Smooth muscle cell (in vitro differentiated cells): ENCODE results near the gene KIAA0825. TPM values are rescaled to one million over a fixed set of nuclear protein-coding genes. Genes with fewer than 3 reads are reported as not detected.

Source experiments
- DNase-seq: peaks from one replicate; lab custom pipeline; 2025; ENCODE audit not compliant: unreplicated experiment; lab: John Stamatoyannopoulos, UW
- H2AFZ ChIP-seq: fragments of 200-600 bp; sonication (generic); 2 replicates; pipeline ENCODE4 v1.6.0; 2016; ENCODE audit warnings: antibody characterized with exemption, low read depth, mild to moderate bottlenecking
- H3F3A ChIP-seq: fragments of 200-600 bp; sonication (generic); 2 replicates; pipeline ENCODE4 v1.6.0; 2017; ENCODE audit warnings: antibody characterized with exemption, low read depth
- H3K27ac ChIP-seq: fragments of 200-600 bp; sonication (generic); 2 replicates; pipeline ENCODE4 v1.5.1; 2016; ENCODE audit warnings: low read depth, mild to moderate bottlenecking
- H3K27me3 ChIP-seq: fragments of 200-600 bp; sonication (generic); 2 replicates; pipeline ENCODE4 v1.6.1; 2016; ENCODE audit warnings: low read depth, mild to moderate bottlenecking
- H3K36me3 ChIP-seq: fragments of 200-600 bp; sonication (generic); 2 replicates; pipeline ENCODE4 v1.5.1; 2016; ENCODE audit warnings: low read depth
- H3K4me1 ChIP-seq: fragments of 200-600 bp; sonication (generic); 2 replicates; pipeline ENCODE4 v1.5.1; 2016; ENCODE audit warnings: low read depth
- H3K4me2 ChIP-seq: fragments of 200-600 bp; sonication (generic); 2 replicates; pipeline ENCODE4 v1.6.0; 2016; ENCODE audit warnings: mild to moderate bottlenecking
- H3K4me3 ChIP-seq: fragments of 200-600 bp; sonication (generic); 2 replicates; pipeline ENCODE4 v1.5.1; 2016; ENCODE audit warnings: mild to moderate bottlenecking
- H3K79me2 ChIP-seq: fragments of 200-600 bp; sonication (generic); 2 replicates; pipeline ENCODE4 v1.6.0; 2016; ENCODE audit warnings: low read depth, mild to moderate bottlenecking
- H3K9ac ChIP-seq: fragments of 200-600 bp; sonication (generic); 2 replicates; pipeline ENCODE4 v1.6.0; 2016; ENCODE audit warnings: low read depth
- H3K9me3 ChIP-seq: fragments of 200-600 bp; sonication (generic); replicated peaks from 2 replicates; pipeline ENCODE4 v1.5.1; 2016; ENCODE audit warnings: low read depth
- H4K20me1 ChIP-seq: fragments of 200-600 bp; sonication (generic); 2 replicates; pipeline ENCODE4 v1.6.0; 2016; ENCODE audit warnings: low read depth
- WGBS: methylation state at CpG from one replicate; pipeline ENCODE4 v1.1.7; 2016; ENCODE audit warnings: low lambda C conversion rate; 5-methylcytosine and 5-hydroxymethylcytosine counted together
- polyA plus RNA-seq: library from polyadenylated mRNA; unstranded; fragments of >200 nt; fragmentation: Nextera tagmentation; extraction: Ambion mirVana; gene quantifications from 2 replicates; pipeline ENCODE4 v1.2.1, GENCODE V29; 2016
- total RNA-seq: library from RNA; depleted of rRNA; stranded (reverse); fragments of >200 nt; gene quantifications from 2 replicates; pipeline ENCODE4 v1.2.3, GENCODE V29; 2014
- TF ChIP-seq, protein P1 (sequence below): fragments of 200-600 bp; sonication (generic); IDR thresholded peaks from 2 replicates; pipeline ENCODE4 v1.5.1; 2017; ENCODE audit warnings: borderline replicate concordance, mild to moderate bottlenecking, antibody characterized with exemption; ENCODE audit not compliant: insufficient read depth, poor library complexity, severe bottlenecking

KIAA0825 gene
- total and polyA plus RNA-seq, 2 experiments from 2014 or later, result 1.3 to 3.1 TPM

DNA sequence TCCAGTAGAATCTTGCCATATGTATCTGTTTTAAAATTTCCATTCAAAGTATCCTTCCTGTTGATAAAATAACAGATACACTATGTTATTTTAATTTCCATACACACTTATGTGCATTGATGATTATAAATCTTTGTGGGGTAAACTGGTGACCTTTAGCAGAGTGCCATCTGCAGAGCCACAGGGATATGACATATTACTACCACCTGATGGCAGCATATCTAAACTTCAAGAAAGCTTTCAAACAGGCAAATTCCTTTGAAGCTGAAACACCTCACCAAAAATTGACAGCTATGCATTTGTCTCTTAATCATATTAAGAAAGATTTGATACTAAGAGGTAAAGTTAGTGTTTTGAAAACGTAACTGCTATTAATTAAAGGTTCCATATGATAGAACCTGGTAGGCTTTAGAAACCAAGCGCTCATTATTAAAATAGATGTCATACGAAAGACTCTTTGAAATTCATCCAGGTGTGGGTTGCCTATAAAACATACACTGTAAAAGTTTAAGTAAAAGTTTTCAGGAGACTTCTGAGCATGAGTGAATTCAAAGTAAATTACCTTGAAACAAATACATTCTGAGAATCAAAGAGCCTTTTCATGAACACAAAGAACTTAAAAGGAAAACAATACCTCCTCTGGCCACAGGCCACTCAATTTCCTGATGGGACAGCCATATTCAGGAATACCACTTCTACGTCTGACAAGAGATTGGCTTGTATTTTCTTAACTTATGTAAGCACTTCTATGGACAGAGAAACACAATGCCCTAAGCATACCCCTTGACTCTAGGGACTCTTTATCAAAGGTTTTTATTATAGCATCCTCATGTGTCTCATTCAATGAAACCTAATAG lies 93.3 kb downstream of the KIAA0825 start:
- no peak overlapping the region for H2AFZ ChIP-seq
- no peak overlapping the region for H3K4me3 ChIP-seq
- TF ChIP-seq, protein P1, sequence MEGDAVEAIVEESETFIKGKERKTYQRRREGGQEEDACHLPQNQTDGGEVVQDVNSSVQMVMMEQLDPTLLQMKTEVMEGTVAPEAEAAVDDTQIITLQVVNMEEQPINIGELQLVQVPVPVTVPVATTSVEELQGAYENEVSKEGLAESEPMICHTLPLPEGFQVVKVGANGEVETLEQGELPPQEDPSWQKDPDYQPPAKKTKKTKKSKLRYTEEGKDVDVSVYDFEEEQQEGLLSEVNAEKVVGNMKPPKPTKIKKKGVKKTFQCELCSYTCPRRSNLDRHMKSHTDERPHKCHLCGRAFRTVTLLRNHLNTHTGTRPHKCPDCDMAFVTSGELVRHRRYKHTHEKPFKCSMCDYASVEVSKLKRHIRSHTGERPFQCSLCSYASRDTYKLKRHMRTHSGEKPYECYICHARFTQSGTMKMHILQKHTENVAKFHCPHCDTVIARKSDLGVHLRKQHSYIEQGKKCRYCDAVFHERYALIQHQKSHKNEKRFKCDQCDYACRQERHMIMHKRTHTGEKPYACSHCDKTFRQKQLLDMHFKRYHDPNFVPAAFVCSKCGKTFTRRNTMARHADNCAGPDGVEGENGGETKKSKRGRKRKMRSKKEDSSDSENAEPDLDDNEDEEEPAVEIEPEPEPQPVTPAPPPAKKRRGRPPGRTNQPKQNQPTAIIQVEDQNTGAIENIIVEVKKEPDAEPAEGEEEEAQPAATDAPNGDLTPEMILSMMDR, result peak; percentile 45
- no peak for DNase-seq
- H3K9me3 ChIP-seq, result no peaks in the 10 kb centered on the region
- H3K4me2 ChIP-seq, result no peak overlapping the region
- no peaks in the 10 kb centered on the region for H3K4me1 ChIP-seq
- WGBS, result 62% methylated on average over 4 of the region's 4 CpGs
- H3K79me2 ChIP-seq, result no peaks in the 10 kb centered on the region
- no peaks in the 10 kb centered on the region for H4K20me1 ChIP-seq
- H3K27me3 ChIP-seq, result no peaks in the 10 kb centered on the region
- H3F3A ChIP-seq, result no peaks in the 10 kb centered on the region
- H3K9ac ChIP-seq, result no peak overlapping the region
- H3K27ac ChIP-seq, result no peak overlapping the region
- no peaks in the 10 kb centered on the region for H3K36me3 ChIP-seq

DNA sequence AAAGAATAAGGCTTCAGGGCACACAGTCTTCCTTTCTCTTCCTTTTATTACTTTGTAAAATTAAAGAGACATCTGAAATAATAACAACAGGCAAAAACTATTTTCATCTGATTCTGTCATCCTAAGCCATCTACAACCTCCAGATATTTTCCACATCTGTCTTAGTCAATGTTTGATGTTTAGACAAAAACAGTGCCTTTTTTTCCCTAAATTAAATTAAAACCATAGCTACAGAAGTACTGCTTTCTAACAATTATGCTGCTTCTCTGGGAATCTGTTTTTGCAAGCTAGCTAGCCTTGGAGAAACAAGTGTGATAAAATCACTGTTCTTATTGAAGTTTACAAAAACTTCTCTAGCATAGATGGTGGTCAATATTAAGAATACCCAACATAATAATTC lies 95.4 kb downstream of the KIAA0825 start:
- no peak overlapping the region for H3K4me3 ChIP-seq
- H3K9me3 ChIP-seq, result no peaks in the 10 kb centered on the region
- no peaks in the 10 kb centered on the region for H3K27me3 ChIP-seq
- H3K4me2 ChIP-seq, result no peak overlapping the region
- TF ChIP-seq, protein P1, result no peak
- DNase-seq, result no peak
- no peak overlapping the region for H3K9ac ChIP-seq
- no peaks in the 10 kb centered on the region for H3K79me2 ChIP-seq
- H4K20me1 ChIP-seq, result no peaks in the 10 kb centered on the region
- H3F3A ChIP-seq, result no peaks in the 10 kb centered on the region
- H2AFZ ChIP-seq, result no peak overlapping the region
- H3K4me1 ChIP-seq, result no peaks in the 10 kb centered on the region
- H3K36me3 ChIP-seq, result no peaks in the 10 kb centered on the region
- H3K27ac ChIP-seq, result no peak overlapping the region

DNA sequence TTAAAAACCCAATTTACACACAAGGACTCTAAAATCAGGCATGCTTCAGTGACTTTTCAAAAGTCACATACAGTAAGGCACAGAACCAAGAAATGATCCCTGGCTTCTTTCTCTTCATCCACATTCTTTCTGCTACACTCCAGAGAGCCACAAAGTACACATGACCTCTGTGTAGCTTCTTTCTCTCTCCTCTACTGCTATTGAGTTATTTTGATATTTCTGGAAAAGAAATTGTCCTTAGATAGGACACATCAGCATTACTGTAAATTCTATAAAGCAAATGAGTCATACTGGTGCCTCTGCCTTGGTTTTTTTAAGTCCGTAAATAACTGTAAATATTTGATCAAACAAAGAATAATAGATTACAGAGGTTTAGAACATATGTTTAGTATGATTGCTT lies 96.3 kb downstream of the KIAA0825 start:
- no peak for DNase-seq
- 59% methylated on average over 1 of the region's 1 CpG for WGBS

More for the DNA sequence above, 96.3 kb downstream of the KIAA0825 start:
- Histone ChIP-seq H4K20me1 (no peaks in the 10 kb centered on the region), H3K9ac (no peak overlapping the region), H3K4me3 (no peak overlapping the region), H3K4me2 (peak overlapping the region; percentile 1), H3K79me2 (no peaks in the 10 kb centered on the region), H3K4me1 (no peaks in the 10 kb centered on the region), H3K27ac (peak overlapping the region; percentile 7), H3F3A (no peaks in the 10 kb centered on the region), H3K36me3 (no peaks in the 10 kb centered on the region), H3K9me3 (no peaks in the 10 kb centered on the region), H2AFZ (peak overlapping the region; percentile 20), H3K27me3 (no peaks in the 10 kb centered on the region)
- TF ChIP-seq, protein P1, result no peak
